Measurements from ENCODE around the gene NPC2.

DNA sequence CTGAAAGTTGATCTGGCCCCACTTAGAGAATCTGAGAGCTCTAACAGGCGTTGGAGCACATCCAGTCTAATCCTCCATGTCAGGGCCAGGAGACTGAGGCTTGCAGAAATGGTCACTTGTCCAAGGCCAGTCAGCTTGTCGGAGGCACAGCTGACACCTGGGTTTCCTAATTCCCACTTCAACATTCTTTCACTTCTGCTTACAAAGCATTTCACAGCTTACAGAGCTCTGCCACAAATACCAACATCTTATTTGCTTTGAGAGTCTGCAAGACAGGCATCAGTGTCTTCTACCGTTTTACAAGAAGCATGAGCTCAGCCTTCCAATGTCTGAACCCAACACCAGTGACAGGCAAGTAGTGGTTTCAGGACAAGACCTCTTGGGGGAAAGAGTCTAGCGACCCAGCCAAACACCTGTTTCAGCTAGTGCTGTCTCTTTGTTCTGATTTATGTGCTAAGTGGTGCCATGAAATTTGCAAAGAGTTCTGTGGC, 32.3 kb upstream of the NPC2 start:
- TF ChIP-seq, protein P1, sequence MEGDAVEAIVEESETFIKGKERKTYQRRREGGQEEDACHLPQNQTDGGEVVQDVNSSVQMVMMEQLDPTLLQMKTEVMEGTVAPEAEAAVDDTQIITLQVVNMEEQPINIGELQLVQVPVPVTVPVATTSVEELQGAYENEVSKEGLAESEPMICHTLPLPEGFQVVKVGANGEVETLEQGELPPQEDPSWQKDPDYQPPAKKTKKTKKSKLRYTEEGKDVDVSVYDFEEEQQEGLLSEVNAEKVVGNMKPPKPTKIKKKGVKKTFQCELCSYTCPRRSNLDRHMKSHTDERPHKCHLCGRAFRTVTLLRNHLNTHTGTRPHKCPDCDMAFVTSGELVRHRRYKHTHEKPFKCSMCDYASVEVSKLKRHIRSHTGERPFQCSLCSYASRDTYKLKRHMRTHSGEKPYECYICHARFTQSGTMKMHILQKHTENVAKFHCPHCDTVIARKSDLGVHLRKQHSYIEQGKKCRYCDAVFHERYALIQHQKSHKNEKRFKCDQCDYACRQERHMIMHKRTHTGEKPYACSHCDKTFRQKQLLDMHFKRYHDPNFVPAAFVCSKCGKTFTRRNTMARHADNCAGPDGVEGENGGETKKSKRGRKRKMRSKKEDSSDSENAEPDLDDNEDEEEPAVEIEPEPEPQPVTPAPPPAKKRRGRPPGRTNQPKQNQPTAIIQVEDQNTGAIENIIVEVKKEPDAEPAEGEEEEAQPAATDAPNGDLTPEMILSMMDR (IDR thresholded peaks at IDR 0.05; ENCODE audit: extremely low read depth in 1 of 2, insufficient read depth in 1 of 2, low read depth in 1 of 2, low read length in 2 of 2): no peak
- no peak for TF ChIP-seq POLR2A (IDR thresholded peaks at IDR 0.05; ENCODE audit: low read depth, low read length)
